ENCODE results near the gene DOCK10.

- TF ChIP-seq POLR2A (IDR thresholded peaks at IDR 0.05) = no peak
- no peak for TF ChIP-seq CTCF (IDR thresholded peaks at IDR 0.05)
- no peak for TF ChIP-seq POLR2AphosphoS5 (IDR thresholded peaks at IDR 0.05)
These were observed 25.1 kb downstream of the DOCK10 start for GRCh38 chr2:225017098-225017685.

All from sigmoid colon (tissue), 4 donors.